ENCODE results near the gene MB21D2. TPM values are rescaled to one million over a fixed set of nuclear protein-coding genes. Genes with fewer than 3 reads are reported as not detected.

MB21D2 gene
- polyA plus RNA-seq, 3 donors: 16.0 to 17.0 (median 16.3) TPM

- no peak for DNase-seq (ENCODE audit: extremely low read depth in 1 of 11, low read depth in 9 of 11, low spot score in 4 of 11)
These were observed 69.1 kb downstream of the MB21D2 start for GRCh38 chr3:192848371-192849233.

- DNase-seq (ENCODE audit: extremely low read depth in 1 of 11, low read depth in 9 of 11, low spot score in 4 of 11): no peak
These were observed 69.7 kb downstream of the MB21D2 start for GRCh38 chr3:192847941-192848340.

- DNase-seq (ENCODE audit: extremely low read depth in 1 of 11, low read depth in 9 of 11, low spot score in 4 of 11): no peak
These were observed 72.2 kb downstream of the MB21D2 start for GRCh38 chr3:192845526-192845855.

- no peak for DNase-seq (ENCODE audit: extremely low read depth in 1 of 11, low read depth in 9 of 11, low spot score in 4 of 11)
These were observed 72.7 kb downstream of the MB21D2 start for GRCh38 chr3:192844836-192845525.

- DNase-seq (ENCODE audit: extremely low read depth in 1 of 11, low read depth in 9 of 11, low spot score in 4 of 11): no peak
These were observed 73.2 kb downstream of the MB21D2 start for GRCh38 chr3:192844486-192844765.

GRCh38 chr3:192843723-192844485 is 73.8 kb downstream of the MB21D2 start:
- DNase-seq (ENCODE audit: extremely low read depth in 1 of 11, low read depth in 9 of 11, low spot score in 4 of 11): no peak

- DNase-seq (ENCODE audit: extremely low read depth in 1 of 11, low read depth in 9 of 11, low spot score in 4 of 11): no peak
These were observed 74.5 kb downstream of the MB21D2 start for GRCh38 chr3:192843119-192843518.

GRCh38 chr3:192842711-192843110 is 74.9 kb downstream of the MB21D2 start:
- DNase-seq (ENCODE audit: extremely low read depth in 1 of 11, low read depth in 9 of 11, low spot score in 4 of 11): no peak

GRCh38 chr3:192842138-192842537 is 75.5 kb downstream of the MB21D2 start:
- DNase-seq (ENCODE audit: extremely low read depth in 1 of 11, low read depth in 9 of 11, low spot score in 4 of 11): no peak

- no peak for DNase-seq (ENCODE audit: extremely low read depth in 1 of 11, low read depth in 9 of 11, low spot score in 4 of 11)
These were observed 76.2 kb downstream of the MB21D2 start for GRCh38 chr3:192841428-192841827.

GRCh38 chr3:192840143-192840836 is 77.4 kb downstream of the MB21D2 start:
- no peak for DNase-seq (ENCODE audit: extremely low read depth in 1 of 11, low read depth in 9 of 11, low spot score in 4 of 11)

- DNase-seq (ENCODE audit: extremely low read depth in 1 of 11, low read depth in 9 of 11, low spot score in 4 of 11): peak in 1 of 11 donors; percentile 46
These were observed 81.5 kb downstream of the MB21D2 start for GRCh38 chr3:192835818-192836815.

- DNase-seq (ENCODE audit: extremely low read depth in 1 of 11, low read depth in 9 of 11, low spot score in 4 of 11): no peak
These were observed 83.2 kb downstream of the MB21D2 start for GRCh38 chr3:192834428-192834827.

- DNase-seq (ENCODE audit: extremely low read depth in 1 of 11, low read depth in 9 of 11, low spot score in 4 of 11): no peak
These were observed 84.3 kb downstream of the MB21D2 start for GRCh38 chr3:192833177-192833890.

- DNase-seq (ENCODE audit: extremely low read depth in 1 of 11, low read depth in 9 of 11, low spot score in 4 of 11): no peak
These were observed 85.8 kb downstream of the MB21D2 start for GRCh38 chr3:192831801-192832347.

GRCh38 chr3:192831111-192831644 is 86.5 kb downstream of the MB21D2 start:
- DNase-seq (ENCODE audit: extremely low read depth in 1 of 11, low read depth in 9 of 11, low spot score in 4 of 11): no peak
